Measurements from ENCODE around the gene TNFRSF11A. TPM values are rescaled to one million over a fixed set of nuclear protein-coding genes. Genes with fewer than 3 reads are reported as not detected.

Gene TNFRSF11A
- total RNA-seq, 2 experiments from 2014 or later: 8.0 to 9.7 TPM

DNA sequence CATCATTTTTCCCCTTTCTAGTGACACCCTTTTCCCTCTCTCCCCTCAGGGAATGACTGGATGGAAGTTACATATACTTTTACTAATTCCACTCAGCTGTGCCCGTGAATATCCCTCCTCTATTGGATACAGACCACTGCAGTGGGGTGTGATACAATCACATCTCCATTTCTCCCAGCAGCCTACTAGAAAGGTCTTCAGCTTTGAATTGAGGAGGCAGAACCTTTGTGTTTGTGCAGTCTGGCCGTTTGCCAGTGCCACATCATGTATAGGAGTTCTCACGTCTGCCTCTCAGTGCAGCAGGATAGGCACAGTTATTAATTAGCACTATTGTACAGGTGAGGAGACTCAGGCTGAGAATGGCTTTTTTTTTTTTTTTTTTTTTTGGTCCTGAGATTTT lies 16.4 kb downstream of the TNFRSF11A start:
- Mint-ChIP-seq H3K4me1 (peaks cover 46% of the 10 kb centered on the region), H3K36me3 (peaks cover 13% of the 10 kb centered on the region), H3K27ac (no peak overlapping the region), H3K27me3 (peaks cover 7% of the 10 kb centered on the region), H3K9me3 (ENCODE audit: low read depth) (no peaks in the 10 kb centered on the region), H3K4me3 (no peak overlapping the region)
- CTCF ChIA-PET: interaction anchor here (2.4 kb wide), 1 partner anchor 16 kb away, joined by 10 read pairs; the partner anchor contains the start of gene TNFRSF11A
- no peak for ATAC-seq
- DNase-seq: no peak

DNA sequence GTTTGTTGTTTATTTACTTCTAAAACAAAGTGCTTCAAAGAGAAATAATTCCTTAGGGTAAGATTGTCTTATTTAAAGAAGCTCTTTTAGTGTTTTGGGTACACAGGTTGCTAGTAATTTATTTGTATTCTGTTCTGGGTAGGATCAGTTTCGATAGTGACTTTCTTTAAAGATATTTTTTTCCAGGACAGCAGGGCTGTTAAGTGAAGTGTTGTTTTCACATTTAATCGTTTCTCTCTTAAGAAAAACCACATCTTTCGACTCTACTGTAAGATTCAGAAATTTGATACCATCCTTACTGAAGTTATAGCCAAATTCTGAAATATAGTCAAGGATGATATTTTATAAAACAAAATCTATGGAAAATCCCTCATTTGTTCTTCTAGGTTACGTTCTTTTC lies 17.8 kb downstream of the TNFRSF11A start:
- Mint-ChIP-seq H3K27ac (no peak overlapping the region), H3K27me3 (peaks cover 7% of the 10 kb centered on the region), H3K36me3 (peaks cover 13% of the 10 kb centered on the region), H3K4me3 (no peak overlapping the region), H3K4me1 (peaks cover 51% of the 10 kb centered on the region), H3K9me3 (ENCODE audit: low read depth) (no peaks in the 10 kb centered on the region)
- no peak for ATAC-seq
- no peak for DNase-seq
- CTCF ChIA-PET: no interaction called here

DNA sequence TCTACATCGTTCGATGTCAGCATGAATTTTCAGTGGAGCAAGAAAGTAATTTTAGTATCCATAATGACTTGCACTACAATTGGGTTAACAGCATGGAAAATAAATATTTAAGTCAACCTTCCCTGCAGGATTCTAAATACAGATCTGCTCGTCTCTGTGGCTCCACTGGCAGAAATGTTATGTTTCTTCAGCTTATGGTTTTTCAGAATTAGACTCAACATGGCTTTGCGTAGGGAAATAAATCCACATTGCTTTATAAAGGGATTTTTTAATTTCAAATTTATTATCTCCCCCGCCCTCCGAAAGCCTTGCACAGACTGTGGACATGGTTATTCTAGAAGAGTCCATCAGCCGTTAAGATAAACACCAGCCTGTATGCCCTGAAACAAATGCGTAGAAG lies 18.2 kb downstream of the TNFRSF11A start:
- no peak for ATAC-seq
- H3K4me1 Mint-ChIP-seq: peaks cover 50% of the 10 kb centered on the region
- no peak for DNase-seq
- CTCF ChIA-PET: no interaction called here
- no peaks in the 10 kb centered on the region for H3K9me3 Mint-ChIP-seq (ENCODE audit: low read depth)
- H3K4me3 Mint-ChIP-seq: no peak overlapping the region
- peaks cover 7% of the 10 kb centered on the region for H3K27me3 Mint-ChIP-seq
- H3K36me3 Mint-ChIP-seq: peaks cover 14% of the 10 kb centered on the region
- H3K27ac Mint-ChIP-seq: no peak overlapping the region

DNA sequence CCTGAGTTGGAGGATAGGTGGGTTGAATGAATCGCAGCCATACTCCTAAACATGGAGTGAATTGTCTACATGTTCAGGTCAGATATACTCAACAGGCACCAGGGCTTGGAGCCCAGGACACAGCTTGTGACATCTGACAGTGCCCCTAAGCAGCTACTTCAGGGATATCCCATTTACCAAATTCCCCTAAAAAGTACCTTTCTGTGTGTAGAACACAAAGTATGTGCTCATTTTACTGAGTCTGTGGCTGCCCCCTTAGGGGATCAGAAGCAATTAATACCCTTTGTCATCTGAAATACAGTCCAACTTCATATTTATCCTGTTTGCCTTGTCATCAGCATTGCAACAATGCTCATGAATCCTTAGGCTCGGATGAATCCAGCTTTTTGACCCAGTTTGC lies 20.8 kb downstream of the TNFRSF11A start:
- ATAC-seq: no peak
- Mint-ChIP-seq H3K27me3 (peaks cover 7% of the 10 kb centered on the region), H3K4me1 (peaks cover 39% of the 10 kb centered on the region), H3K9me3 (ENCODE audit: low read depth) (no peaks in the 10 kb centered on the region), H3K36me3 (peaks cover 15% of the 10 kb centered on the region), H3K27ac (no peak overlapping the region), H3K4me3 (no peak overlapping the region)
- DNase-seq: no peak
- CTCF ChIA-PET: no interaction called here

DNA sequence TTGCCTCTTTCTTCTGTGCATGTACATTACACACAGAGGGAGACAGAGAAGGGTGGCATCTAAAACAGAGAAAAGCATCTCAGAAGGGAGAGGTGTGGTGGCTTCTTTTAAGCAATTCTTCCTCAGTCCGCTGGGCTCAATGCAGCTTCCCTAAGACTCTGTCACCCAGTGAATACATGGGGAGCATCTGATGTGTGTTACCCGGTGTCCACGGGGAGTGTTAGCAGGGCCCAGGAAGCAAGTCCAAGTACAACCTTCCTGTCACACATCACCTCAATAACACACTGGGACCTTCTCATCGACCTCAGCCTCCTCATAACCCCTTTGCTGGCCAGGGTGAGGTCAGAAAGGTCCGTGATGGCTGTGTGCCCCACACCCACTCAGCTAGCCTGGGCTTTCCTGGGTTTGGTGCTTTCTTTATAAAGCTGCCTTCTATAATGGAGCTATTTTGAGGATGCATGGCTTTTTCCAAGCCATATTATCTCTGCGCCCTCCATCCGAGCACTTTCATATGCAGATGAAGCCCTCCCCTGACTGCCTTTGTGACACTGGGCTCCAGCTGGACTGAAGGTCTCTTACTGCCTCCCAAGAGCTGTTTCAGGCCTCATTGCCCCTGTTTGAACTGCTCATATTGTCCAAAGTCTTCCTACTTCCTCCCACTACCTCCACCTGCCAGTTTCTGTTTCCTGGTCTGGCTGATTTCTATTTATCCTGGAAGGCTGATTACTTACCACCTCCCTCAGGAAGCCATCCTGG lies 21.4 kb downstream of the TNFRSF11A start:
- H3K4me1 Mint-ChIP-seq: peaks cover 33% of the 10 kb centered on the region
- no peak overlapping the region for H3K4me3 Mint-ChIP-seq
- CTCF ChIA-PET: no interaction called here
- H3K9me3 Mint-ChIP-seq (ENCODE audit: low read depth): no peaks in the 10 kb centered on the region
- ATAC-seq: peak; percentile 30
- peaks cover 7% of the 10 kb centered on the region for H3K27me3 Mint-ChIP-seq
- no peak for DNase-seq
- peak overlapping the region; percentile 44 for H3K27ac Mint-ChIP-seq
- peaks cover 9% of the 10 kb centered on the region for H3K36me3 Mint-ChIP-seq

DNA sequence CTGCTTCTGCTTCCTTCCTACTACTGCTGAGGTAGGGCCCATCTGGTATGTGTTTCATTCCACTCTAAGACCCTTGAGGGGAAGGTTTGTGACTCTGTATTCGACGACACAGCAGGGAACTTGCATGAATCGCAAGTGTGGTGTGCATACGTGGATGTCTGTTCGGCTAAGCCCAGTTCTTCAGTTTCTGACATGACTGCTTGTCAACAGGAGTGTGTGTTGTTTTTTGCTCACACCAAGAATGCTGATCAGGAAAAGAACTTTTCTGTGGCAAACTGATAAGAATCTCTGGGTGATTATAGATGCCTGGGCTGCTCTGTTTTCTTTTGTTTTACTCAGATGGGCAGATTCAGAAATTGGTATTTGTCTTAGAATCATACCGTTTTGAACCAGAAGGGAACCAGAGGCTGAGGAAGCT lies 22.0 kb downstream of the TNFRSF11A start:
- peaks cover 32% of the 10 kb centered on the region for H3K4me1 Mint-ChIP-seq
- H3K36me3 Mint-ChIP-seq: peaks cover 8% of the 10 kb centered on the region
- peaks cover 7% of the 10 kb centered on the region for H3K27me3 Mint-ChIP-seq
- DNase-seq (no peak), ATAC-seq (peak; percentile 42)
- peak overlapping the region; percentile 44 for H3K27ac Mint-ChIP-seq
- no peak overlapping the region for H3K4me3 Mint-ChIP-seq
- CTCF ChIA-PET: no interaction called here
- H3K9me3 Mint-ChIP-seq (ENCODE audit: low read depth): no peaks in the 10 kb centered on the region

DNA sequence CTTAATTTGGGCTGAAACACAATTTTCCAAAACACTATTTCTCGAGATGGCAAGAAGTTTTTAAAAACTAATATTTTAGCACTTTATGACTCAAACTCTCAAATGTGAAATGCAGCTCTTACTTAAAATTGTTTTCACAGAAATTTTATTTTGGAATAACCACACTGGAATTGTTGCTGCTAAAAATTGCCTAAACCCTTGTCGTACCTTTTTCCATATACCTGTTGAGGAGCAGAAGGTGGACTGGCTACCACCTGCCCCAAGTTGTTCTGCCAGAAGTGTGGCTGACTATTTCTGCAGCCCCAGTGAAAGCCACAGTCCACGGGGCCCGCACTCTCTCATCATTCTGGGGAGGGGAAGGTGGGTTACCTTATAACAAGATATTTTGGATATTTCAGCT lies 23.4 kb downstream of the TNFRSF11A start:
- Mint-ChIP-seq H3K4me3 (no peak overlapping the region), H3K27ac (no peak overlapping the region), H3K9me3 (ENCODE audit: low read depth) (no peaks in the 10 kb centered on the region), H3K36me3 (peaks cover 12% of the 10 kb centered on the region), H3K27me3 (peaks cover 4% of the 10 kb centered on the region), H3K4me1 (peaks cover 29% of the 10 kb centered on the region)
- CTCF ChIA-PET: no interaction called here
- no peak for DNase-seq
- ATAC-seq: no peak

DNA sequence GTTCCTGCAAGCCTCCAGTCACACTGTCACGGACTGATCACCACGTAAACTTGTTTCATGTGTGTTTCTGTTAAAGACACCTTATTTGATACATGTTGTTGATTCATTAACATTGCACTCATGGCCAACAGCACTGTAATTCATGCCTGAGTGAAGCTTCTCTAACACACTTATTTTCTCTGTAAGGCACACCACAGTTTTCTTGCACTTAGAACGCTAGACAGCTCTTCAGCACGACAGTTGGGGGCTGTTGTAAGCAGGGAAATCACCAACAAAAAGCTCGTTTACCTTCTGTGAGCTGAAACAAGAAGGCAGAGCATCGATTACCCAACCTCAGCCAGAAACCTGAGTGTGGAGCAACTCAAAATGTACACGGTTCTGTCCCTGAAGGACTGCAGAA lies 28.1 kb downstream of the TNFRSF11A start:
- no peak for ATAC-seq
- H3K9me3 Mint-ChIP-seq (ENCODE audit: low read depth): no peaks in the 10 kb centered on the region
- H3K27ac Mint-ChIP-seq: no peak overlapping the region
- no peak overlapping the region for H3K4me3 Mint-ChIP-seq
- H3K4me1 Mint-ChIP-seq: peaks cover 22% of the 10 kb centered on the region
- DNase-seq: no peak
- H3K27me3 Mint-ChIP-seq: peaks cover 2% of the 10 kb centered on the region
- peaks cover 29% of the 10 kb centered on the region for H3K36me3 Mint-ChIP-seq
- CTCF ChIA-PET: no interaction called here

DNA sequence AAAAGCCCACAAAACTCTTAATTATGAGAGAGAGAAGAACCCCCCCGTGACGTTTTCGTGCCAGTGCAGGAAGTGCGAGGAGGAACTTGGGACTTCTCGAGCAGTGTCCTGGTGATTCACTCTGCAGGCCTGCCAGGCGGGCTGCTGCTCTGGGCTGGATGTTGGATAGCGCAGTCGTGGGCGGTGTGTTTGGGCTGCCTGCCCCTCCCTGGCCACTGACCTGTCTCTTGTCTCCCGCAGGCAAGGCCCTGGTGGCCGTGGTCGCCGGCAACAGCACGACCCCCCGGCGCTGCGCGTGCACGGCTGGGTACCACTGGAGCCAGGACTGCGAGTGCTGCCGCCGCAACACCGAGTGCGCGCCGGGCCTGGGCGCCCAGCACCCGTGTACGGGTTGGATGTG lies 29.0 kb downstream of the TNFRSF11A start:
- Mint-ChIP-seq H3K4me1 (peaks cover 22% of the 10 kb centered on the region), H3K9me3 (ENCODE audit: low read depth) (no peaks in the 10 kb centered on the region), H3K36me3 (peaks cover 34% of the 10 kb centered on the region), H3K27me3 (peaks cover 2% of the 10 kb centered on the region), H3K27ac (no peak overlapping the region), H3K4me3 (no peak overlapping the region)
- DNase-seq (no peak), ATAC-seq (no peak)
- CTCF ChIA-PET: no interaction called here

DNA sequence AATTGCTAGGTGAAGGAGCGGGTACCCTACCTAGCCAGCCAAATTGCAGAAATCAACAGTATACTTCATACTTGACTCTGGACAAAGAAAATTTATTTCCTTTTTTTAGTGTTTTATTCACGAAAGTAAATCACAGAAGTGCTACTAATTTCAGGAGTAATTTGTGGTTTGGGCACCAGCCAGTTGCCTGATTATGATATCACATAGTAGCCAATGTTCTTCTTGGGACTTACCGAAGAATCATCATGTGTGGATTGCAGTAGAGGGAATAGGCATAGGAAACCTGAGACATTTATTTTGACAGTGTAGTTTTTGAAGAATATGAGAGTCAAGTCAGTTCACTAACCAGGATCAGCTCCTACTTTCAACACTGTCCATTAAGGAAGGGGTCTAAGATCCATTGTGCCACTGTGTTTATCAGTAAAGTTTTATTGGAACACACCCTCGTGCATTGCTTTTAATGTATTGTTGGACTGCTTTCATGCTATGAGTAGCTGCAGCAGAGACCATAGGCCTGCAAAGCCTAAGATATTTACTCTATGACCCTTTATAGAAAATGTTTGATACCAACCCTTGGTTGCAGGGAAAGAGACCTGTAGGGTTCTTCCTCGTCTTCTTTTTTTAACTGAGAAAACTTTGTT lies 32.1 kb downstream of the TNFRSF11A start:
- Mint-ChIP-seq H3K36me3 (peaks cover 45% of the 10 kb centered on the region), H3K27me3 (peaks cover 3% of the 10 kb centered on the region), H3K9me3 (ENCODE audit: low read depth) (no peaks in the 10 kb centered on the region), H3K4me3 (no peak overlapping the region), H3K27ac (no peak overlapping the region), H3K4me1 (peaks cover 14% of the 10 kb centered on the region)
- DNase-seq (no peak), ATAC-seq (no peak)
- CTCF ChIA-PET: interaction anchor here (1.5 kb wide), 1 partner anchor 17 kb away, joined by 3 read pairs; no protein-coding TSS in a partner anchor

DNA sequence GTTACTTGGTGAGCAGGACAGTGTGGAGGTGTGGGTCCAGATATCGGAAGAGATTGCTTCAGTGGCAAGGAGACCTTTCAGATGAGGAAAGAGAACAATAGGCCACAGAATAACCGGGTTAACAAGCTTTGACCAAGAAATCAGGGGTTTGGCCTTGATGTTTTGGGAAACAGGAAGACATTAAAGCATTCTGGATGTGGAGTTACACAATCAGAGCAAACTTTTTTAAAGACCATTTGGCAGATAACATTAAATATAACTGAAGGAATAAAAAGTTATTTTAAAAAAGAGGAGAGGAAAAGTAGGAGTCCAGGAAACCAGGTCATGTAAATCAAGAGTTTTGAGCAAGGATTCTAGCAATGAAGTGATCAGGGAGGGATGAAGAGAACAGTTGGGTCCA lies 35.7 kb downstream of the TNFRSF11A start:
- Mint-ChIP-seq H3K36me3 (peaks cover 45% of the 10 kb centered on the region), H3K4me1 (peaks cover 28% of the 10 kb centered on the region)
- CTCF ChIA-PET: no interaction called here

DNA sequence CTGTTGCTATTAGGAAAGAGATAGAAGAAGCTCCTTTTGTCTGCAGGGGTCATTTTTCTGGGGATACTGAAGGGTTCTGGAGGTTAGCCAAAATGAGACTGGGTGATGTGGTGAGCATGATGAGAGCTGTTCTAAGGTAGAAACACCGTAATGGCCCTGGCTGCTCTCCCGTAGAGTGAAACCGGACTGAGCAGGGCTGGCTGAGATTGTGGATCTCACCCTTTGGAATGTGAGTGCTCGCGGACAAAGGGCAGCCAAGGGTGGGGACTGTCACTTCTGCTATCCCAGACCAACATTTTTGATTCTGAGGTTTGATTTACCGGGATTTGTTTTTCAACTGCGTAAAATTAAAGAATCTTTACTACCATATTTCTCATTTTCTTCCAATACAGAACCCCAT lies 36.2 kb downstream of the TNFRSF11A start:
- Mint-ChIP-seq H3K27ac (no peak overlapping the region), H3K27me3 (peaks cover 3% of the 10 kb centered on the region), H3K36me3 (peaks cover 48% of the 10 kb centered on the region), H3K4me1 (peaks cover 32% of the 10 kb centered on the region), H3K9me3 (ENCODE audit: low read depth) (no peaks in the 10 kb centered on the region), H3K4me3 (no peak overlapping the region)
- CTCF ChIA-PET: interaction anchor here (1.2 kb wide), 1 partner anchor 26 kb away, joined by 3 read pairs; no protein-coding TSS in a partner anchor
- DNase-seq (no peak), ATAC-seq (no peak)

More for the DNA sequence above, 35.7 kb downstream of the TNFRSF11A start:
- DNase-seq: no peak
- peaks cover 3% of the 10 kb centered on the region for H3K27me3 Mint-ChIP-seq
- ATAC-seq: no peak
- H3K4me3 Mint-ChIP-seq: no peak overlapping the region
- H3K9me3 Mint-ChIP-seq (ENCODE audit: low read depth): no peaks in the 10 kb centered on the region
- no peak overlapping the region for H3K27ac Mint-ChIP-seq

DNA sequence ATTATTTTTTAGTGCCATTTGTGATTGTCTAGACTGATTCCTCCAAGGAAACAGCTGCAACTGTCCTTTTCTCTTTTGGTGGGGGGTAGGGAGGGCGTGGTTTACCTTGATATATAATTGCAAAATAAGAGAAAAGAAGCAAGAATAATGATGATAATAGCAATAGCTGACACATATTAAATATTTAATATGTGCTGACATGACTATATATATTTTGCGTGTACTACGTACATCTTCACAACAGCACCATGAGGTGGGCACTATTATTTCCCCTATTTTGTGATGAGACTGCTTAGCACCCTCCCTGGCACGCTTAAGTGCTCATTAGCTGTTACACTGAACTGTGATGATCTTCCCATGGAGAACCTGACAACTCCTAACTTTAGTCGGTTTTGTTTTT lies 39.4 kb downstream of the TNFRSF11A start:
- Mint-ChIP-seq H3K4me1 (peaks cover 45% of the 10 kb centered on the region), H3K27ac (peak overlapping the region; percentile 56), H3K27me3 (peaks cover 3% of the 10 kb centered on the region), H3K9me3 (ENCODE audit: low read depth) (no peaks in the 10 kb centered on the region), H3K36me3 (peaks cover 56% of the 10 kb centered on the region), H3K4me3 (no peak overlapping the region)
- DNase-seq (no peak), ATAC-seq (no peak)
- CTCF ChIA-PET: no interaction called here

DNA sequence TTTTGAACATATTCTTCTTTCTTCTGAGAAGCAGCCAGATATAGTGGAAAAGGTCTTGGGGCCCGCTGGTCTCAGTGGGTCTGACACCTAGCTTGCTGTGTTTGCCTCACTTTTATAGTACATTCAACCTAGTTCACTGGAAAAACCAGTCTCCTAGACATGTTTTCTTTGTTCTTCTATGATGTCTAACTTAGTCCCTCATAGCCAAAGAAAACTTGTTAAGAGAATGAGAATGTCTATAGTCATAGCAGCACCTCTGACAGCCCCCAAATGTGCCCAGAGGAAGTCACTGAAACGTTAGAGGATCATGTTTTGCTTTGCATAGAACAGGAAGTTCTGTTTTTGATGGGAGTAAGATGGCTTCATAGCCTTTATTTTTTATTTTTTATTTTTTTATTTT lies 40.3 kb downstream of the TNFRSF11A start:
- Mint-ChIP-seq H3K27ac (peak overlapping the region; percentile 69), H3K36me3 (peaks cover 53% of the 10 kb centered on the region), H3K27me3 (peaks cover 3% of the 10 kb centered on the region), H3K4me3 (no peak overlapping the region), H3K4me1 (peaks cover 52% of the 10 kb centered on the region), H3K9me3 (ENCODE audit: low read depth) (no peaks in the 10 kb centered on the region)
- ATAC-seq (peak; percentile 66), DNase-seq (peak; percentile 60)
- CTCF ChIA-PET: interaction anchor here (1.2 kb wide), 1 partner anchor 14 kb away, joined by 4 read pairs; no protein-coding TSS in a partner anchor
